D721Med (cell line): ENCODE results near the gene CCDC7.
"Not testable (repeated sequence)": the region's sequence is repeated elsewhere in the genome, so short reads cannot be mapped to it uniquely, and the experiment has no call there.

Source experiments
- DNase-seq: peaks from one replicate; pipeline ENCODE4 v3.0.0; 2011; ENCODE audit warnings: low spot score; ENCODE audit not compliant: insufficient read length
- FAIRE-seq: peaks from 2 replicates; lab custom pipeline; 2011; peaks lifted over from hg19 to GRCh38; lab: Jason Lieb, UNC
- TF ChIP-seq, protein P1 (sequence below): IDR thresholded peaks from 2 replicates; pipeline ENCODE4 v1.5.1; 2012; ENCODE audit warnings: mild to moderate bottlenecking, control low read depth; ENCODE audit not compliant: insufficient read depth; ENCODE audit errors: missing control alignments

The CCDC7 gene

DNA sequence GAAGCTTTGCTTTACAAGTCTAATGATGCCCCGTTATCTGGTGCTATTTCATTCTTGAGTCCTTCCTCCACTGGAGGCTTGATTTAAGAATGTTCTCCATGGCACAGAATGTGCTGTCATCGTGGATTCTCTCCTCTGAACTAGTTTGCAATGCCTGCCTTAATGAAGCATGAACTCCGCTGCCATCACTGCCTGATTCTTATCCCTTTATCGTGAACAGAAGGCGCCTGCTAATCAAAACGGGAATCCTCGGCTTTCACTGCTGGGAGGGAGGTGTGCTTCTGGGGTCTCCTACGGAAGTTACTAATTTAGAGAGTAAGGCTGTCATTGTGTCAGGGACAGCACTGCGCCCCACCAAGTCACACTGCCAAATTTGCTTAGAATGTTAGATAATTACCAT lies 455.9 kb downstream of the CCDC7 start:
- DNase-seq (no peak), FAIRE-seq (no peak)
- TF ChIP-seq, protein P1, sequence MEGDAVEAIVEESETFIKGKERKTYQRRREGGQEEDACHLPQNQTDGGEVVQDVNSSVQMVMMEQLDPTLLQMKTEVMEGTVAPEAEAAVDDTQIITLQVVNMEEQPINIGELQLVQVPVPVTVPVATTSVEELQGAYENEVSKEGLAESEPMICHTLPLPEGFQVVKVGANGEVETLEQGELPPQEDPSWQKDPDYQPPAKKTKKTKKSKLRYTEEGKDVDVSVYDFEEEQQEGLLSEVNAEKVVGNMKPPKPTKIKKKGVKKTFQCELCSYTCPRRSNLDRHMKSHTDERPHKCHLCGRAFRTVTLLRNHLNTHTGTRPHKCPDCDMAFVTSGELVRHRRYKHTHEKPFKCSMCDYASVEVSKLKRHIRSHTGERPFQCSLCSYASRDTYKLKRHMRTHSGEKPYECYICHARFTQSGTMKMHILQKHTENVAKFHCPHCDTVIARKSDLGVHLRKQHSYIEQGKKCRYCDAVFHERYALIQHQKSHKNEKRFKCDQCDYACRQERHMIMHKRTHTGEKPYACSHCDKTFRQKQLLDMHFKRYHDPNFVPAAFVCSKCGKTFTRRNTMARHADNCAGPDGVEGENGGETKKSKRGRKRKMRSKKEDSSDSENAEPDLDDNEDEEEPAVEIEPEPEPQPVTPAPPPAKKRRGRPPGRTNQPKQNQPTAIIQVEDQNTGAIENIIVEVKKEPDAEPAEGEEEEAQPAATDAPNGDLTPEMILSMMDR = no peak

DNA sequence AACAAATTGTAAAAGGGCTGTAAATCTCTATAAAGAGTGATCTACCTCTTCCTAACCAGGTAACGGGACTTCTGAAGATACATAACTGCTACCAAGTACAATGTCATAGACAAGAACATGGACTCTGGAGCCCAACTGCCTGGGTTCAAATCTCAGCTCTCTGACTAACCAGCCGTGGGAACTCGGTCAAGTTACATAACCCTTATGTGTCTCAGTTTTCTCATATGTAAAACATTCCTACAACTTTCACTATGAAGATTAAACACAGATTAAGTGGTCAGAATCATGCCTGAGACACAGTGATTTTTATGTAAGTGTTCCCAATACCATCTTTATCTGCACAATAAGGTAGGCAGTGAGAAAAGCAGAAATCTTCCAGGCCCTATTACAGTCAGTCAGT lies 459.5 kb downstream of the CCDC7 start:
- peak; percentile 53 for FAIRE-seq

GRCh38 chr10:32906595-32906994 lies 460.7 kb downstream of the CCDC7 start:
- TF ChIP-seq, protein P1 = no peak
- FAIRE-seq (no peak), DNase-seq (no peak)

More for the DNA sequence above, 459.5 kb downstream of the CCDC7 start:
- DNase-seq = no peak
- TF ChIP-seq, protein P1 = no peak

GRCh38 chr10:32909456-32909855 lies 463.5 kb downstream of the CCDC7 start:
- FAIRE-seq = peak; percentile 58
- TF ChIP-seq, protein P1 = no peak
- no peak for DNase-seq

- not testable (repeated sequence) for DNase-seq, FAIRE-seq
Observed at GRCh38 chr10:32909970-32910369, 464.0 kb downstream of the CCDC7 start.

GRCh38 chr10:32911285-32912016 lies 465.5 kb downstream of the CCDC7 start:
- DNase-seq = no peak

DNA sequence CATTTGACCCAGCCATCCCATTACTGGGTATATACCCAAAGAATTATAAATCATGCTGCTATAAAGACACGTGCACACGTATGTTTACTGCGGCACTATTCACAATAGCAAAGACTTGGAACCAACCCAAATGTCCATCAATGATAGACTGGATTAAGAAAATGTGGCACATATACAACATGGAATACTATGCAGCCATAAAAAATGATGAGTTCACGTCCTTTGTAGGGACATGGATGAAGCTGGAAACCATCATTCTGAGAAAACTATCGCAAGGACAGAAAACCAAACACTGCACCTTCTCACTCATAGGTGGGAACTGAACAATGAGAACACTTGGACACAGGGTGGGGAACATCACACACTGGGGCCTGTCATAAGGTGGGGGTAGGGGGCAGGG lies 471.9 kb downstream of the CCDC7 start:
- FAIRE-seq, DNase-seq: not testable (repeated sequence)

More at GRCh38 chr10:32911285-32912016, 465.5 kb downstream of the CCDC7 start:
- TF ChIP-seq, protein P1 = no peak
- no peak for FAIRE-seq

GRCh38 chr10:32922170-32922569 lies 476.2 kb downstream of the CCDC7 start:
- no peak for FAIRE-seq
- no peak for DNase-seq
- TF ChIP-seq, protein P1 = no peak
